SK-N-SH (cell line): Measurements from ENCODE around the gene SLC2A4. TPM values are rescaled to one million over a fixed set of nuclear protein-coding genes. Genes with fewer than 3 reads are reported as not detected.
A peak's percentile ranks its signal among the peaks of the same experiment; 100 is the strongest.

Experiments used
- CTCF ChIA-PET: fragments of 300-600, 350-600 bp; formaldehyde crosslinking; extraction: SDS; loops from one replicate; lab custom pipeline; 2021; lab: Yijun Ruan, JAX
- POLR2A ChIA-PET: fragments of 350-600 bp; sonication (Branson Sonifier 250); formaldehyde crosslinking; extraction: SDS; loops from one replicate; lab custom pipeline; 2020; ENCODE audit warnings: antibody characterized with exemption, inconsistent platforms; lab: Yijun Ruan, JAX
- DNase-seq: peaks from one replicate; pipeline ENCODE4 v3.0.0; 2012
- H2AFZ ChIP-seq: fragments of 200-600 bp; sonication (generic); 2 replicates; pipeline ENCODE4 v1.8.1; 2016; ENCODE audit warnings: antibody characterized with exemption, mild to moderate bottlenecking, low read depth
- H3F3A ChIP-seq: fragments of 200-600 bp; sonication (generic); replicated peaks from 2 replicates; pipeline ENCODE3; 2016; ENCODE audit warnings: antibody characterized with exemption, mild to moderate bottlenecking; ENCODE audit not compliant: insufficient read depth
- H3K27ac ChIP-seq, 2 experiments: fragments of 200-500 bp in 1 of 2; fragments of 200-600 bp in 1 of 2; sonication (Bioruptor generic) in 1 of 2; sonication (generic), shearing (Covaris generic) in 1 of 2; 2 replicates each; pipeline versions ENCODE4 v1.5.1 to v1.6.1; 2014 to 2016; ENCODE audit warnings: low read depth in 2 of 2, inconsistent platforms in 1 of 2, low read length in 1 of 2, mild to moderate bottlenecking in 1 of 2, mixed read lengths in 1 of 2
- H3K27me3 ChIP-seq: fragments of 200-600 bp; sonication (generic), shearing (Covaris generic); 2 replicates; pipeline ENCODE4 v1.6.1; 2016; ENCODE audit warnings: mixed run types; ENCODE audit not compliant: insufficient read depth
- H3K36me3 ChIP-seq, 2 experiments: fragments of 200-500 bp in 1 of 2; fragments of 200-600 bp in 1 of 2; sonication (Bioruptor generic) in 1 of 2; sonication (generic) in 1 of 2; replicated peaks in 1 of 2; 2 replicates each; pipeline versions ENCODE3 to v1.5.1; 2014 to 2016; ENCODE audit warnings: low read length in 1 of 2, mild to moderate bottlenecking in 1 of 2; ENCODE audit not compliant: insufficient read depth in 2 of 2, control insufficient read depth in 1 of 2
- H3K4me1 ChIP-seq, 2 experiments: fragments of 200-500 bp in 1 of 2; fragments of 200-600 bp in 1 of 2; sonication (Bioruptor generic) in 1 of 2; sonication (generic), shearing (Covaris generic) in 1 of 2; 2 replicates each; pipeline versions ENCODE4 v1.5.1 to v1.6.1; 2014 to 2016; ENCODE audit warnings: low read depth in 1 of 2, low read length in 1 of 2, mixed run types in 1 of 2; ENCODE audit not compliant: insufficient read depth in 2 of 2, control insufficient read depth in 1 of 2
- H3K4me2 ChIP-seq: fragments of 200-600 bp; sonication (generic), shearing (Covaris generic); 2 replicates; pipeline ENCODE4 v1.6.1; 2017; ENCODE audit warnings: mixed run types
- H3K4me3 ChIP-seq, 2 experiments: fragments of 200-500 bp in 1 of 2; fragments of 200-600 bp in 1 of 2; sonication (Bioruptor generic) in 1 of 2; sonication (generic), shearing (Covaris generic) in 1 of 2; 2 replicates each; pipeline versions ENCODE4 v1.5.1 to v1.8.1; 2014 to 2016; ENCODE audit warnings: low read depth in 2 of 2, inconsistent platforms in 1 of 2, low read length in 1 of 2, mild to moderate bottlenecking in 1 of 2, mixed read lengths in 1 of 2, moderate library complexity in 1 of 2
- H3K79me2 ChIP-seq: fragments of 200-600 bp; sonication (generic); 2 replicates; pipeline ENCODE4 v1.8.1; 2017; ENCODE audit warnings: mild to moderate bottlenecking; ENCODE audit not compliant: insufficient read depth
- H3K9ac ChIP-seq: fragments of 200-600 bp; sonication (generic); 2 replicates; pipeline ENCODE4 v1.6.1; 2017; ENCODE audit warnings: mixed run types
- H3K9me2 ChIP-seq: fragments of 200-600 bp; sonication (generic); 2 replicates; pipeline ENCODE4 v1.6.1; 2017; ENCODE audit warnings: mixed run types
- H3K9me3 ChIP-seq: fragments of 200-600 bp; sonication (generic); 2 replicates; pipeline ENCODE4 v1.6.1; 2017; ENCODE audit warnings: mixed run types, mild to moderate bottlenecking, moderate library complexity
- H4K20me1 ChIP-seq: fragments of 200-600 bp; sonication (generic); 2 replicates; pipeline ENCODE4 v1.6.1; 2017; ENCODE audit warnings: mild to moderate bottlenecking, mixed run types; ENCODE audit not compliant: insufficient read depth
- CTCF ChIP-seq: fragments of 200-600 bp; sonication (generic); IDR thresholded peaks from 2 replicates; pipeline ENCODE4 v1.6.1; 2017; ENCODE audit warnings: antibody characterized with exemption, mild to moderate bottlenecking, moderate library complexity
- EZH2phosphoT487 ChIP-seq: fragments of 200-600 bp; sonication (generic); IDR thresholded peaks from 2 replicates; pipeline ENCODE4 v1.6.1; 2017; ENCODE audit warnings: low read depth, mixed run types, mild to moderate bottlenecking, antibody characterized with exemption, moderate library complexity, borderline replicate concordance
- FOSL2 ChIP-seq: IDR thresholded peaks from 2 replicates; pipeline ENCODE4 v1.4.0; 2012; ENCODE audit warnings: low read depth, mild to moderate bottlenecking, moderate library complexity, borderline replicate concordance
- FOXJ3 ChIP-seq: sonication (generic); formaldehyde crosslinking; IDR thresholded peaks from 2 replicates; pipeline ENCODE4 v1.5.1; 2020; ENCODE audit warnings: mild to moderate bottlenecking, missing genetic modification reagents
- GABPA ChIP-seq: IDR thresholded peaks from 2 replicates; pipeline ENCODE4 v1.4.0; 2012; ENCODE audit warnings: low read depth, mild to moderate bottlenecking
- GATA2 ChIP-seq: sonication (generic); formaldehyde crosslinking; IDR thresholded peaks from 2 replicates; pipeline ENCODE4 v1.5.0; 2020; ENCODE audit warnings: mild to moderate bottlenecking, missing genetic modification reagents
- JUND ChIP-seq: IDR thresholded peaks from 2 replicates; pipeline ENCODE4 v1.4.0; 2012
- MXI1 ChIP-seq: IDR thresholded peaks from 2 replicates; pipeline ENCODE4 v1.6.1; 2012; ENCODE audit warnings: mild to moderate bottlenecking, low read depth, low read length, improper control_type of control experiment
- NFIC ChIP-seq: IDR thresholded peaks from 2 replicates; pipeline ENCODE4 v1.4.0; 2012; ENCODE audit warnings: borderline replicate concordance
- NRF1 ChIP-seq: IDR thresholded peaks from 2 replicates; pipeline ENCODE4 v1.6.1; 2012; ENCODE audit warnings: low read depth, mild to moderate bottlenecking, low read length
- POLR2AphosphoS5 ChIP-seq: IDR thresholded peaks from 2 replicates; pipeline ENCODE4 v1.6.1; 2012; ENCODE audit warnings: low read depth, low read length
- RAD21 ChIP-seq: IDR thresholded peaks from 2 replicates; pipeline ENCODE4 v1.6.1; 2012; ENCODE audit warnings: mild to moderate bottlenecking, low read length
- RCOR1 ChIP-seq: fragments of 150-350 bp; IDR thresholded peaks from 2 replicates; pipeline ENCODE4 v1.6.1; 2017; ENCODE audit warnings: antibody characterized with exemption, low read length
- RFX5 ChIP-seq: IDR thresholded peaks from 2 replicates; pipeline ENCODE4 v1.6.1; 2012; ENCODE audit warnings: mild to moderate bottlenecking, improper control_type of control experiment, low read length
- SMC3 ChIP-seq: IDR thresholded peaks from 2 replicates; pipeline ENCODE4 v1.6.1; 2012; ENCODE audit warnings: low read depth, low read length, improper control_type of control experiment
- TCF12 ChIP-seq: IDR thresholded peaks from 2 replicates; pipeline ENCODE4 v1.4.0; 2012
- USF1 ChIP-seq: IDR thresholded peaks from 2 replicates; pipeline ENCODE4 v1.4.0; 2012; ENCODE audit warnings: low read depth, borderline replicate concordance
- YY1 ChIP-seq: IDR thresholded peaks from 2 replicates; pipeline ENCODE4 v1.4.0; 2012; ENCODE audit warnings: low read depth, mild to moderate bottlenecking
- WGBS: methylation state at CpG from one replicate; pipeline ENCODE4 v1.1.6; 2017; ENCODE audit warnings: low lambda C conversion rate; 5-methylcytosine and 5-hydroxymethylcytosine counted together
- polyA plus RNA-seq, 3 experiments: library from polyadenylated mRNA; depleted of rRNA; stranded (reverse); fragments of >200 nt; gene quantifications; 2 replicates each; pipeline ENCODE4 v1.2.3, GENCODE V29; 2012

Gene SLC2A4
- polyA plus RNA-seq, 1 of the 3 experiments (the other 2 are of a cell fraction) = 0.44 TPM

- peaks cover 3 to 8% of the 10 kb centered on the region in 2 experiments; a peak in 1 of 4 replicates for H3K4me1 ChIP-seq
- WGBS = 90% methylated on average over 41 of the region's 42 CpGs
- CTCF ChIA-PET = interaction anchor here (0.5 to 5.8 kb wide), 58 partner anchors 7 to 676 kb away, joined by 3 to 169 read pairs (median 6); partner anchors contain the start of genes ACADVL, ACAP1, CLDN7 and CTDNEP1
- POLR2A ChIA-PET = interaction anchor here (1.0 to 1.3 kb wide), 2 partner anchors 14 to 61 kb away, joined by 3 to 5 read pairs; partner anchors contain the start of genes DVL2 and SLC2A4
- H3K4me3 ChIP-seq = peak overlapping the region in 1 of 2 experiments; percentile 26; a peak in 2 of 4 replicates
- peaks cover 15% of the 10 kb centered on the region for H3F3A ChIP-seq
- no peaks in the 10 kb centered on the region for H3K36me3 ChIP-seq
- H2AFZ ChIP-seq = 0 out of 2 replicates have a peak overlapping the region, but pooled peaks have one; percentile 45
- no peaks in the 10 kb centered on the region for H3K79me2 ChIP-seq
- H3K27ac ChIP-seq = no peak overlapping the region
- no peak overlapping the region for H3K9ac ChIP-seq
- no peaks in the 10 kb centered on the region for H4K20me1 ChIP-seq
- peak overlapping the region; percentile 75 for H3K4me2 ChIP-seq
- no peaks in the 10 kb centered on the region for H3K9me3 ChIP-seq
- DNase-seq = peak; percentile 14
- no peaks in the 10 kb centered on the region for H3K9me2 ChIP-seq
- TF ChIP-seq FOXJ3 (no peak), NRF1 (no peak), RCOR1 (no peak), EZH2phosphoT487 (no peak), TCF12 (no peak), YY1 (no peak), JUND (no peak), RAD21 (no peak), FOSL2 (no peak)
- H3K27me3 ChIP-seq = peaks cover 24% of the 10 kb centered on the region; the same call in 1 of the 2 replicates
Measured at GRCh38 chr17:7295230-7296180, 14.0 kb downstream of the SLC2A4 start.

DNA sequence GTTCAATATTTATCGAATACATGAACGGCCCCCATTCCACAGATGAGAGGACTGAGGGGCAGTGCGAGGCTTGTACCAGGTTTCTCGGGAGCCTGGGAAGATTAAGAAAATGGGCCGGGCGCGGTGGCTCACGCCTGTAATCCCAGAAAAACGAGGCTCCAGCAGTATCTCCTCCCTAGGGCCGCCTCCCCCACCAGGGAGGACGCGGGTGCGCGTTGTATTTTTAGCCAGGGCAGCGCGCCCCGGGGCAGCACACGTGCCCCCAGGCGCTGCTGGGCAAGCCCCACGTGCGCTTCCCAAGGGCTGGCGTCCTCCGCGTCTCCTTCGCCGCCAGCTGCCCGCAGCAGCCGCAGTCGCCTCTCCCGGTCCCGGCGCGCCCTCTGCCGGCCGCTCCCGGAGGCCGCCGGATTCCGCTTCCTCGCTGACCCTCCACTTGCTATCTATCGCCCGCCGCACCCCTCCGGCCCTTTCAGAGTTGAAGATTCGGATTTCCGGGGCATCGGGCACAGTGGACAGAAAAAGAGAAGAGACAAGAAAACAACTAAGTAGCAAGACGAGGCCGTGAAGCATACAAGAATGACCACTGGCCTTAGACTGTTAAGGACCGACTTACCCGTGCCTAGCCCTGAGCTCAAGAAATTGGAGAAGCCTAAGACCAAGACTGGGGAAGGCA is 14.8 kb downstream of the SLC2A4 start:
- H3K79me2 ChIP-seq = no peaks in the 10 kb centered on the region
- ChIA-PET CTCF (interaction anchor here (0.6 to 5.8 kb wide), 66 partner anchors 8 to 391 kb away, joined by 3 to 169 read pairs (median 6); partner anchors contain the start of genes ACADVL, ACAP1, CLDN7 and CTDNEP1), POLR2A (interaction anchor here (1.0 to 1.3 kb wide), 2 partner anchors 15 to 62 kb away, joined by 3 to 5 read pairs; partner anchors contain the start of genes DVL2 and SLC2A4)
- no peaks in the 10 kb centered on the region for H3K36me3 ChIP-seq
- 15% methylated on average over 35 of the region's 51 CpGs for whole genome bisulfite sequencing
- H3K9ac ChIP-seq = no peak overlapping the region
- no peaks in the 10 kb centered on the region for H3K9me2 ChIP-seq
- no peak overlapping the region for H3K27ac ChIP-seq
- DNase-seq = peak; percentile 92
- H3K27me3 ChIP-seq = peaks cover 24% of the 10 kb centered on the region; the same call in 1 of the 2 replicates
- H3K4me2 ChIP-seq = peak overlapping the region; percentile 66; the same call in 1 of the 2 replicates
- no peaks in the 10 kb centered on the region for H4K20me1 ChIP-seq
- peak overlapping the region; percentile 45 for H2AFZ ChIP-seq
- peak overlapping the region in 1 of 2 experiments; percentile 37; a peak in 1 of 4 replicates for H3K4me3 ChIP-seq
- peaks cover 3 to 8% of the 10 kb centered on the region in 2 experiments; a peak in 1 of 4 replicates for H3K4me1 ChIP-seq
- H3K9me3 ChIP-seq = no peaks in the 10 kb centered on the region
- peaks cover 15% of the 10 kb centered on the region for H3F3A ChIP-seq
- TF ChIP-seq GABPA (no peak), RFX5 (no peak), CTCF (peak; percentile 88), POLR2AphosphoS5 (no peak), FOSL2 (no peak), EZH2phosphoT487 (no peak), NFIC (no peak), SMC3 (peak; percentile 95), MXI1 (peak; percentile 93), GATA2 (CRISPR knock-in tag) (no peak), USF1 (peak; percentile 68; the same call in 1 of the 2 replicates), NRF1 (no peak)
